H9 (cell line): ENCODE data around the gene EYA4. TPM values are rescaled to one million over a fixed set of nuclear protein-coding genes. Genes with fewer than 3 reads are reported as not detected.

ENCODE experiments used
- DNase-seq: peaks from one replicate; pipeline ENCODE4 v3.0.0-alpha.2; 2017
- H2AFZ ChIP-seq: one replicate; pipeline ENCODE4 v1.6.1; 2013; ENCODE audit warnings: mild to moderate bottlenecking, low read length, control low read depth, moderate library complexity
- H2AK5ac ChIP-seq: 2 replicates; pipeline ENCODE4 v1.6.1; 2013; ENCODE audit warnings: low read length, control low read depth, mixed read lengths; ENCODE audit not compliant: insufficient read length
- H2BK120ac ChIP-seq: one replicate; pipeline ENCODE4 v1.6.1; 2013; ENCODE audit warnings: low read depth, mild to moderate bottlenecking, low read length, control low read depth, inconsistent platforms; ENCODE audit not compliant: poor library complexity, severe bottlenecking
- H2BK12ac ChIP-seq: 2 replicates; pipeline ENCODE4 v1.6.1; 2013; ENCODE audit warnings: low read length, control low read depth, mixed read lengths, low read depth; ENCODE audit not compliant: insufficient read length
- H2BK15ac ChIP-seq: 2 replicates; pipeline ENCODE4 v1.6.1; 2013; ENCODE audit warnings: low read depth, low read length, control low read depth
- H2BK20ac ChIP-seq: one replicate; pipeline ENCODE4 v1.6.1; 2013; ENCODE audit warnings: low read depth, mild to moderate bottlenecking, low read length, control low read depth, inconsistent platforms; ENCODE audit not compliant: poor library complexity, severe bottlenecking
- H2BK5ac ChIP-seq: 2 replicates; pipeline ENCODE4 v1.6.1; 2013; ENCODE audit warnings: low read length, control low read depth, mixed read lengths; ENCODE audit not compliant: insufficient read length
- H3K14ac ChIP-seq: 2 replicates; pipeline ENCODE4 v1.6.1; 2013; ENCODE audit warnings: low read length, control low read depth; ENCODE audit not compliant: insufficient read depth
- H3K18ac ChIP-seq: 2 replicates; pipeline ENCODE4 v1.6.1; 2013; ENCODE audit warnings: low read depth, mild to moderate bottlenecking, mixed read lengths, low read length, control low read depth; ENCODE audit not compliant: insufficient read length
- H3K23ac ChIP-seq: 2 replicates; pipeline ENCODE4 v1.6.1; 2013; ENCODE audit warnings: low read length, control low read depth, mixed read lengths, low read depth; ENCODE audit not compliant: insufficient read length
- H3K23me2 ChIP-seq: 2 replicates; pipeline ENCODE4 v1.6.1; 2013; ENCODE audit warnings: low read depth, mild to moderate bottlenecking, mixed read lengths, low read length, control low read depth; ENCODE audit not compliant: insufficient read length, poor library complexity, severe bottlenecking
- H3K27ac ChIP-seq: 2 replicates; pipeline ENCODE4 v1.5.1; 2013; ENCODE audit warnings: low read length, control low read depth, mixed read lengths, low read depth; ENCODE audit not compliant: insufficient read length
- H3K27me3 ChIP-seq: 2 replicates; pipeline ENCODE4 v1.6.1; 2013; ENCODE audit warnings: low read length, control low read depth, inconsistent platforms; ENCODE audit not compliant: insufficient read depth
- H3K4ac ChIP-seq: 2 replicates; pipeline ENCODE4 v1.6.1; 2013; ENCODE audit warnings: low read depth, mild to moderate bottlenecking, control low read depth, inconsistent platforms, low read length, moderate library complexity
- H3K4me1 ChIP-seq: 2 replicates; pipeline ENCODE4 v1.6.1; 2013; ENCODE audit warnings: low read length, control low read depth, inconsistent platforms; ENCODE audit not compliant: insufficient read depth
- H3K4me2 ChIP-seq: 2 replicates; pipeline ENCODE4 v1.6.1; 2013; ENCODE audit warnings: low read length, control low read depth, mixed read lengths; ENCODE audit not compliant: insufficient read length, insufficient read depth
- H3K56ac ChIP-seq: 2 replicates; pipeline ENCODE4 v1.6.1; 2013; ENCODE audit warnings: low read depth, mild to moderate bottlenecking, mixed read lengths, low read length, control low read depth; ENCODE audit not compliant: insufficient read length
- H3K79me1 ChIP-seq: 2 replicates; pipeline ENCODE4 v1.6.1; 2013; ENCODE audit warnings: low read depth, mild to moderate bottlenecking, moderate library complexity, low read length, control low read depth, inconsistent platforms; ENCODE audit not compliant: insufficient read depth, poor library complexity, severe bottlenecking
- H3K79me2 ChIP-seq: 2 replicates; pipeline ENCODE4 v1.6.1; 2013; ENCODE audit warnings: low read length, control low read depth, inconsistent platforms; ENCODE audit not compliant: insufficient read depth
- H3K9ac ChIP-seq: 2 replicates; pipeline ENCODE4 v1.6.1; 2013; ENCODE audit warnings: low read length, control low read depth, mixed read lengths; ENCODE audit not compliant: insufficient read length; ENCODE audit errors: extremely low read depth
- H3K9me3 ChIP-seq: one replicate; pipeline ENCODE4 v1.6.1; 2013; ENCODE audit warnings: low read depth, low read length, inconsistent platforms; ENCODE audit not compliant: control insufficient read depth
- H3T11ph ChIP-seq: one replicate; pipeline ENCODE4 v1.6.1; 2013; ENCODE audit warnings: mild to moderate bottlenecking, low read length, control low read depth, inconsistent platforms
- H4K20me1 ChIP-seq: one replicate; pipeline ENCODE4 v1.6.1; 2013; ENCODE audit not compliant: control insufficient read depth, insufficient read length, insufficient read depth
- H4K5ac ChIP-seq: 2 replicates; pipeline ENCODE4 v1.6.1; 2013; ENCODE audit warnings: low read depth, mild to moderate bottlenecking, mixed read lengths, low read length, control low read depth; ENCODE audit not compliant: insufficient read length
- H4K8ac ChIP-seq: replicated peaks from 2 replicates; pipeline ENCODE4 v1.6.1; 2013; ENCODE audit warnings: low read length, control low read depth, mixed read lengths, low read depth; ENCODE audit not compliant: insufficient read length
- H4K91ac ChIP-seq: 2 replicates; pipeline ENCODE4 v1.6.1; 2013; ENCODE audit warnings: low read depth, mild to moderate bottlenecking, moderate library complexity, mixed read lengths, low read length, control low read depth; ENCODE audit not compliant: insufficient read length
- H3K27ac Mint-ChIP-seq, 3 experiments: 2 replicates in 2 of 3; 3 replicates in 1 of 3; pipeline ENCODE4 v1.8.0; 2020 to 2021; ENCODE audit warnings: mixed read lengths in 3 of 3, mild to moderate bottlenecking in 1 of 3, moderate library complexity in 1 of 3
- H3K27me3 Mint-ChIP-seq: 2 replicates; pipeline ENCODE4 v1.8.0; 2021; ENCODE audit warnings: low read depth, mild to moderate bottlenecking, moderate library complexity, mixed read lengths
- H3K36me3 Mint-ChIP-seq, 3 experiments: 2 replicates in 2 of 3; 3 replicates in 1 of 3; pipeline ENCODE4 v1.8.0; 2020 to 2021; ENCODE audit warnings: low read depth in 3 of 3, mixed read lengths in 3 of 3; ENCODE audit not compliant: insufficient read depth in 1 of 3
- H3K4me1 Mint-ChIP-seq, 2 experiments: 2 replicates each; pipeline ENCODE4 v1.8.0; 2020; ENCODE audit warnings: mixed read lengths in 2 of 2
- H3K4me3 Mint-ChIP-seq, 2 experiments: 2 replicates in 1 of 2; 3 replicates in 1 of 2; pipeline ENCODE4 v1.8.0; 2020 to 2021; ENCODE audit warnings: mild to moderate bottlenecking in 2 of 2, mixed read lengths in 2 of 2, moderate library complexity in 1 of 2
- H3K9me3 Mint-ChIP-seq, 2 experiments: 2 replicates in 1 of 2; 3 replicates in 1 of 2; pipeline ENCODE4 v1.8.0; 2020; ENCODE audit warnings: mild to moderate bottlenecking in 2 of 2, mixed read lengths in 2 of 2, moderate library complexity in 1 of 2
- CTCF ChIP-seq: fragments of 200-600 bp; sonication (generic); conservative IDR thresholded peaks from 3 replicates; pipeline ENCODE4 v1.8.0; 2021; ENCODE audit warnings: antibody characterized with exemption, mild to moderate bottlenecking
- WGBS: extraction: QIAGEN DNeasy Blood & Tissue Kit; methylation state at CpG from one replicate; pipeline ENCODE4 v1.1.7; 2013; ENCODE audit warnings: missing lambda C conversion rate, low lambda C conversion rate, mixed read lengths; ENCODE audit not compliant: insufficient read length; ENCODE audit errors: extremely low coverage; 5-methylcytosine and 5-hydroxymethylcytosine counted together
- total RNA-seq: library from RNA; stranded (reverse); gene quantifications from 2 replicates; pipeline ENCODE4 v1.2.1, GENCODE V29; 2021

EYA4 gene
- total RNA-seq, 1 experiment from 2014 or later: 0.26 TPM

- Histone ChIP-seq H2BK15ac (no peak overlapping the region), H3K9me3 (no peaks in the 10 kb centered on the region), H4K20me1 (no peaks in the 10 kb centered on the region), H4K8ac (no peak overlapping the region), H3K79me2 (no peaks in the 10 kb centered on the region), H2BK12ac (no peak overlapping the region), H4K5ac (no peak overlapping the region), H3K4me2 (no peak overlapping the region), H3K9ac (no peak overlapping the region), H3K27ac (no peak overlapping the region), H4K91ac (no peak overlapping the region), H3K14ac (no peak overlapping the region), H3K56ac (no peak overlapping the region), H3K4me1 (no peaks in the 10 kb centered on the region), H3K79me1 (no peaks in the 10 kb centered on the region), H3K4ac (no peak overlapping the region), H2AK5ac (no peak overlapping the region), H3K23me2 (no peaks in the 10 kb centered on the region), H2BK5ac (no peak overlapping the region), H2BK120ac (no peak overlapping the region), H3K27me3 (no peaks in the 10 kb centered on the region), H3K23ac (no peak overlapping the region), H3K18ac (no peak overlapping the region), H2BK20ac (no peak overlapping the region), H3T11ph (no peak overlapping the region), H2AFZ (no peak overlapping the region)
- no peak for TF ChIP-seq CTCF
- no peaks in the 10 kb centered on the region for H3K4me1 Mint-ChIP-seq
- no peak overlapping the region for H3K27ac Mint-ChIP-seq
- no CpG with 5 or more reads among the region's 3 CpGs for whole genome bisulfite sequencing
- H3K4me3 Mint-ChIP-seq: no peak overlapping the region
- DNase-seq: no peak
- no peaks in the 10 kb centered on the region for H3K9me3 Mint-ChIP-seq
- no peaks in the 10 kb centered on the region for H3K27me3 Mint-ChIP-seq
- no peaks in the 10 kb centered on the region for H3K36me3 Mint-ChIP-seq
These were observed 92.7 kb downstream of the EYA4 start for GRCh38 chr6:133333852-133334251.
